ENCODE results near the gene KCNQ5. TPM values are rescaled to one million over a fixed set of nuclear protein-coding genes. Genes with fewer than 3 reads are reported as not detected.

KCNQ5 gene
- total RNA-seq, 1 donor from 2014 or later = not detected

DNA sequence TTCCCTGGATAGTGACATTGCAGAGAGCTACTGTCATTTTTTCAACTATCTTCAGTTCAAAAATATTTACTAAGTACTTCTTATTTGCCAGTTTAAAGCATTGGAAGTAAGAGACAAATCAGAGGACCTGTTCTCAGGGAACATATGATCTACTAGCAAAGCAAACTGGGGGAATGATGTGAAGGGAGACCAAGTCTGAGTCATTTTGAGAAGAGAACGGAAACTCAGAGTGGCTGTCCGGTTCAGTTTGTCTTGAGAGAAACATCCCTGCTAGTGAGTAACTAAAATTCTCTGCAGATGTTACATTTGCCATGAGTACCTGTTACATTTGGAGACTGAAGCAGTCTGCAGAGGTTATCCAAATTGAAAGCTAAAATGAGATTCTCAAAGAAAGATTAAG lies 118.3 kb downstream of the KCNQ5 start:
- DNase-seq (ENCODE audit: low read depth in 2 of 2) = no peak

DNA sequence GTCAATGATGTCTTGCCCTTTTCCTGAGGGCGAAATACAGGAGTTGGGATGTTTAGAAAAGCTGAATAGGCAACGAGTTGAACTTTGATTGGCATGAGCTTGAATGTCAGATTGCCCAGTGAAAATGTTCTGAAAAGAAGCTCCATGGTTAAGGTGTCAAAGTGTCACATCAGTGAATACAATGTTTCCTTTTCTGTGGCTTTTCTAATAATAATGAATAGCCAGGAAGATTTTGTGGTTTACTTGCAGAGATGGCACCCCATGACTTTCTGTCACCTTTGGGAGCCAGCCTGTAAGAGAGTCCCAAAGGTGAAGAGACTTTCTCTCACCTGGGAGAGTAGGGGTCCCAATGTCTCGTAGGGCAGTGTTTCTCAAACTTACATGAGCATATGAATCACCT lies 119.2 kb downstream of the KCNQ5 start:
- DNase-seq (ENCODE audit: low read depth in 2 of 2) = no peak

DNA sequence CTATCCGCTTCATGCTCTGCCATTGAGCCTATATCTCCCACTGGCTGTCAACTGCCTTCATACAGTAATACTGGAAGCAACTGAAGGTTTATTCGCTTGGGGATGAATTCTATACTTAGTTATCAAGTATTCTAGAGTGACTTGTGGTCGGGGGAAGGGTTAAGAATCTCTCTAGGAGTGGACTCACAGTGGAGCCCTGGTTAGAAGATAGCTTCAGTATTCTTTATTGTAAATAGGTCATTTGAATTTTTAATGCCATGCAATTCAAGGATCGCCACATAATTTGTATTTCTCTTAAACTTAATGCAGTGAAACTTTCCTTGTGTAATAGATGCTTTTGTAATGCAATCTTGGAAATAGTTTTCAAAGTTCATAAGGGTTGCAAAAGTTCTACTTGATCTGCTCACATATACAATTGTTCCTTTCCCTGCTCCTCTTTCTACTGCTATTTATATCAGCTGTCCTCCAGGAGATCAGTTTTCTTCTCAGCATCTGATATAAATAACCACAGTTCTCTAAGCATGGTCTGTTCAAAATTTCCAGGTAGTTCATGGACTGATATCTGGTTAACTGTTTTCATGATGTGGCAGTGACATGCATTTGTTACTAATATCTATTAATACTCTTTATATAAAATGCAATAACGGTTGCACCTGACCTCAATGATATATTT lies 120.3 kb downstream of the KCNQ5 start:
- DNase-seq (ENCODE audit: low read depth in 2 of 2) = no peak

DNA sequence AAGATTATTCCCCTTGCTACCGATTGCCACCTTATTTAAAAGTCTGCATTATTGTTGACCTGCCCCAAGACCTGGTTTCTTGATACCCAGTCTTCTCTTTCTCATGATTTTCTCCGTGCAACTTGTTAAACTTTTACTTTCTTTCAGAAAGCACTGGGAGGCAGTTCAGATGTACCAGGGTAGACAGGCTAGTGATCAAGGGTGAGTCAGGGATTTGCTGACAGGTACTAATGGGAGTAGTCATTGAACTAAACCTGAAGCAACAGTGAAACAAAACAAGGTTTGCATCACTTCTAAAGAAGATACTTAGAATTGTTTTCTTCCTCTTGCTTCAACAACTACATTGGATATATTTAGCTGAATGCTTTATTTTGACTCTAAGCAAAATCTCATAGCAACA lies 124.4 kb downstream of the KCNQ5 start:
- no peak for DNase-seq (ENCODE audit: low read depth in 2 of 2)

DNA sequence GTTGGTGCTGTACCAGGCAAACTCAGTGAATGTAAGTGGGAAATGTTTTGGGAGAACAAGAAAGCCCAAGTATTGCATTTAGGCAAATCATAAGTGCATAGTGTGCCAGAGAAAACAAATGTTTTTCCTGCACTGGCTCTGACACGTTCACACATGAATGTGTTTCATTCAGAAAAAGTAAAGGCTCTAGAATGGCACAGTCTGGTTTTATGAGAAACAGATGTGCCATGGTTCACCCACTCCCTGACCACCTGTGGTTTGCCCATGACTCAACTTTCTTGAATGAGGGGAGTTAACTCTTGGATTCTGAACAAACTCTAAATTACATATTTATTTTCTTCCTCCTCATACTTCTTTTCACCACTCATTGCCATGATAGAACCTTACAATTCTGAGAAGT lies 126.9 kb downstream of the KCNQ5 start:
- DNase-seq (ENCODE audit: low read depth in 2 of 2) = peak in 1 of 2 donors; percentile 16

DNA sequence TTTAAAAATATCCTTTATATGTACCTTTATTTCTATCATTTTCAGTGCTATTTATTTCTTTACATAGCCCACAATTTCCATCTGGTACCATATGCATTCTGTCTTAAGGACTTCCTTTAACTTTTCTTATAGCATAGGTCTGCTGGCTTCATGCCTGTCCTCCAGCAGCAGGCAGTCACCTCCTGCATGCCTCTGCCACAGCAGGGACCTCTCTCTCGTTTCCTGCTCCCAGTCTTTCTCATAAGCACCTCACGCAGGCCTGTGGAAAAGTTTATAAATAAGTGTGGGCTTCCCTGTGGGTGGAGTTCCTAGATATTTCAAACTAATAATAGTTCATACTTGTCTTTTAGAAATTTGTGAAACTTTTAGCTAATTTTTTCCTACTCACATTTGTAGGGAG lies 133.9 kb downstream of the KCNQ5 start:
- DNase-seq (ENCODE audit: low read depth in 2 of 2) = no peak

DNA sequence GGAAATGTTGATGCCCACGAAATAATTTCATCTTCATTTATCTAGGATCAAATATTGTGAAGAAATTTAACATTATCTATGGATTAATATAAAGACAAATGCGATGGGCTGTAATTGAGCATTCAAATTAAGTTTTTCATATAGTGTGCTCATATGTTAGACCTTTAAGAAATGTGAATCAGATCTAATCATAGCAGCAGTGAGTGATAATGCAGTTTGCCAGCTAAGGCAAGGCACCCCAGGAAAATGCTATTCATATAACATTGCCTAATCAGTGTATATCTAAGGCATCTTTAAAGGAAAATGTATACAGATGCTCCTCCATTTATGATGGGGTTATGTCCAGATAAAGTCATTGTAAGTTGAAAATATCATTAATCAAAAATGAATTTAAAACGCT lies 135.2 kb downstream of the KCNQ5 start:
- no peak for DNase-seq (ENCODE audit: low read depth in 2 of 2)

DNA sequence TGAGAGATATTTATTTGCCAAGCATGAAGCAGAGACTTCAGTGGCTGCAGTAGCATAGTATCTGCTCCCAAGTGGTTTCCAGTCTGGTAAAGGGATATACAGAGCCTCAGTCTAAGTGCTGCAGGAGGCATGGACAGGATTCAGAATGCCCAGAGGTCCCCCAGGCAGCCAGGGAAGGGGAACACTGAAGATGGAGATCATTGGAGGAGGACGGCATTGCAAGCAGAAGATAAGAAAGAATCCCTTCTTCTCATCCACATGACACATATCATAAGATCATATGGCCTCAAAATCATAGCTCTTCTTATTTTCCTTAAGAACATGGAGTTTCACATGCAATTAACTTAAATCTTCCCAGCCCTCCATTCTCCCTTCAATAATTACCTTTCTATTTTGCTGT lies 136.1 kb downstream of the KCNQ5 start:
- DNase-seq (ENCODE audit: low read depth in 2 of 2) = no peak

DNA sequence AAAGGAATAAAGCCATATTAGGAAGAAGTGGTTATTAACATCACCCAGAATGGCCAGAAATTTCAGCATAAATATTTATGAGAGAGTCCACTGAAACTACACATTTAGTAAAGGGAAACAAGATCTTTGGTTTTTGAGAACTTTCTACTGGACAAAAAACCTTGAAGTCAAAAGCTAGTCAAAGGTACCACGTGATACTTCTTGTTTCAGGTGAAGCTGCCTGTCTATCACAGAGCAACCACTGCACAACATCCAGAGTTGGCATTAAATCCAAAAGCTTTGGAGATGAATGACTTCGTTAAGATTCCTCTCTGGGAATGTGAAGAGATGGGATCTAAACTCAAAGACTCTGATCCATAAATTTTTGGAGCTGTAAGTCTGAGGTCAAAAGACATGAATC lies 137.0 kb downstream of the KCNQ5 start:
- DNase-seq (ENCODE audit: low read depth in 2 of 2) = no peak

DNA sequence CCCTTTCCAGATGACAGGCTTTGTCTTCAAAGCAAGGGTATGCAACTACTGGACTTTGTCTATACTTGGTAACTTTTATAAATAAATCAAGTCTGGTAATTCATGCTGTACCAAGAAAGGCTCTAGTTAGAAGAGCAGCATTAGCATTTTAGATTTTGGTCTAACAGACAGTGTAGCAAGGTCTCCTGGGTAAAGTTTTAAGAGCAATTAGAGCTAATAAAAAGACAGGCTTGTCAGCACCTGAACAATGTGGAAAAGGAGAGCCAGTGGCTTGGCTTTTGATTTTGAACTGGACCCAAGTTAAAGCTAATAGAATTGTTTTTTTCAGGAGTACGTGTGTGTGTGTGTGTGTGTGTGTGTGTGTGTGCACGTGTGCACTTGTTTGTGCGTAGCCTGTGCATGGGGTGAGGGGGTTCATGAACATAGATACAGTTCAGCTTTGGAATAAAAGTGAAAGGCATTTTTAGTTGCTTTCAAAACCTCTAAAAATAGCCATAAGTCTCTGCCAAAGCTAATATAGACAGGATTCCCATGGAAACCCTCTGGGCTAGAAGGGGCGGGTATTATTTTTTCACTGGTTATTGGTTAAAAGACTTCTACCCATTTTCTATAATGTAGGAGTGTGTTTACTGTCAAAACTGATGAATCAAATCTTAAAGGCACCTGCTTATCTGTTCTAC lies 138.4 kb downstream of the KCNQ5 start:
- DNase-seq (ENCODE audit: low read depth in 2 of 2) = peak in 1 of 2 donors; percentile 90

DNA sequence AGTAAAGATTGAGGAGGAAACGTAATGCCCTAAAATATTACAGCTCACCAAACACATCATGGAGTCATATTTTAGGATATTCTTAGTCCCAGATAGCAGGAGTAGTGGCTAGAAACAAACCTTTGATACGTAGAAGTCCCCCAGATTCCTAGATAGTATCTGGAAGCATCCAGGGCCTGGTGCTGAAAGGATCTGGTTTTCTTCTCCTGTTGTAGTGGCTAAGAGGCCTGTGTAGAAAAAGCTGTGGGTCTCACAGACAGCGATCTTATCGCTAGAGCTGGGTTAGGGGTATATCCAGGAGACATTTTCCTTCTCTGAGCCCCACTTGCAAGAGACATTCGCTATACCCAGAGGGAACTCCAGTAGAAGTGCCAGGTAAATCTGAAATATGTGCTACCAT lies 139.9 kb downstream of the KCNQ5 start:
- no peak for DNase-seq (ENCODE audit: low read depth in 2 of 2)

DNA sequence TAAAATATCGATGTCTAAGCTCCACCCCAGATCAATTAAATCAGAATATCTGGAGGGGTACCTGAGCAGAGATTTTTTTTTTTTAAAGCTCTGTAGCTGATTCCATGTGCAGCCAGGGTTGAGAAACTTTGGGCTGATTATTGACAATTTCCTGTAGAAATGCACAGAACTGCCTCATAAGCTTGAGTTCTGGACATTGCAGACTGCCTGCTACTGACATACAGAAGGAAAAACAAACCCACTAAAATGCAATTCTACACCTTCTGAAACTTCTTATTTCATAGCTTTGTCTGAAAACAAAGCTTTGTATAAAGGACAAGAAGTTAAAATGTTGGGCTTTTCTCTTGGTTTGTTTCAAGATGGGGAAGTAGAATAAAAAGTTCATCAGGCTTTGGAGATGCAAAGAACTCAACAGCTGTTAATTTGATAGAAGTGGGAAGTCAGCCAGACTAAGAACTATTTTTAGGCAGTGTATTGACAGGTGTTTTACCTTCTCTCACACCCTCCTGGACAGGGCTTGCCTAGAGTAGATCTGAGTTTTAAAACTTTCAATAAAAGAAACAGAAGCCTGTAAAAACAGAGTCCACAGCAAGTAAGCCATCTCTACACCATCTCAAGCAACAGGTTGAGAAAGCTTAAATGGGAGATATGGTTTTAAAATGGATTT lies 147.7 kb downstream of the KCNQ5 start:
- DNase-seq (ENCODE audit: low read depth in 2 of 2) = no peak

DNA sequence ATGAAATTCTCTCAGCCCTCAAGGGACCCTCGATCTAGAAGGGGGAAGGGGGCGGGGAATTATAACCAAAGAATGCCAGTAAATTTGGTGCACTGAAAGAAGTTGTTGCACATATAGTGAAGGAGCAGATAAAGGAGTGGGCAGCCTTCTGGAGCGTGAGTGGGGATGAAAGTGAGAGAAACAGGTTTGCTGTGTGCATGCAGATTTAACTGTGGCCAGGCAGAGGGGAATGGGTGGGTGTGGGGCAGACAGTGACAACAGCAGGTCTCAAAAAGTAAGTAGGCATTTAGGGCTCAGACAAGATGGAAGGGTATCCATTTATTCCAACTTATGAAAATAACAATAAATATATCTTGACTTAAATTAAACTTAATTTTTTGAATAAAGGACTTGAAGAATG lies 149.1 kb downstream of the KCNQ5 start:
- no peak for DNase-seq (ENCODE audit: low read depth in 2 of 2)

DNA sequence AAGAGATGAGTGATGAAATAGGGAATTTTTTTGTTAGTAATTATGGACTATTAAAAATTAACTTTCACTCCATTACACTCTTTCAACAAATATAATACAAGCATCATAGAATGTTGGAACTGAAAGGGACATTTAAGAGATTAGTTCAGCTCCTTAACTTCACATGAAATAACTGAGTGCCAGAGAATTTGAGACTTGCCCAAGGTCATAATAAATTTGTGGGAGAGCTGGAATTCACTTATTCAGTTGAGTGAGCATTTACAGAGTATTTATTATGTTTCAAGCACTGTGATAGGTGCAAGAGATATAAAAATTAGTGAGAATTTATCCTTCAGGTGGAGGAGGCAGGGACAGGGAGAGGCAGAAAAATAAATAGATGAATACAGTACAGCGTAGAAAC lies 154.6 kb downstream of the KCNQ5 start:
- DNase-seq (ENCODE audit: low read depth in 2 of 2) = no peak

DNA sequence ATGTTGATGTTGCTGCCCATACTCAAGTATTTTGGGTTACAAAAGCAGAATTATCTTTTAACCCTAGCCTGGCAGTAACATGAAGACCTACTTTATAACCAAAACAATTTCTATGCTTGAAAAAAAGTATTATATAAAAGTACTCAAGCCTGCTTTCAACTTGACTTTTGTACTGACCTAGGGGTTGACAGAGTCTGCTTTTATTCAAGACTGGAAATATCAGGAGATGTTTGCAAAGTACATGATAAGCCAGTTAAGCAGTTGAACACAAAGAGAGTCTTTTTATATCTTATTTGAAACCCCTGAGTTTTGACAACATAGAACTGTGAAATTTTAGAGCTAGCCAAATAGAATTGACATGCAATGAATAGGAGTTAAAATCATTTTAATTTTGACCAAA lies 159.8 kb downstream of the KCNQ5 start:
- DNase-seq (ENCODE audit: low read depth in 2 of 2) = no peak

DNA sequence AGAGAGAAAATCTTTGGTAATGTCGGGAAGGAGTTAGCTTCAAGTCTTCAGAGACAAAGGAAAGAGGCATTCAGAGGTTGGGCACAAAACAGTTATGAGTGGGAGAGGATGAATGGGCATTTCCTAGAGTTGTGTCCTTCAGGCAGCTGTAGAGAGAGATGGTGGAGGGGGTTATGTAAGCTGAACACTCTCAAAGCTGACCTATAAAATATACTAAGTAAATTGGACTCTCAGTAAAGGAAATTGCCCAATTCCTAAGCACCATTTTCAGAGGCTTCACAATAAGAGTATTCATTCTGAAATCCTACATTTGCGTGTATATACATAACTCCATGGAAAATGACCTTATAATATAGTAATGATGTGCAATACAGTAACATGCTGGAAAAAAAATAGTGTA lies 161.2 kb downstream of the KCNQ5 start:
- no peak for DNase-seq (ENCODE audit: low read depth in 2 of 2)

DNA sequence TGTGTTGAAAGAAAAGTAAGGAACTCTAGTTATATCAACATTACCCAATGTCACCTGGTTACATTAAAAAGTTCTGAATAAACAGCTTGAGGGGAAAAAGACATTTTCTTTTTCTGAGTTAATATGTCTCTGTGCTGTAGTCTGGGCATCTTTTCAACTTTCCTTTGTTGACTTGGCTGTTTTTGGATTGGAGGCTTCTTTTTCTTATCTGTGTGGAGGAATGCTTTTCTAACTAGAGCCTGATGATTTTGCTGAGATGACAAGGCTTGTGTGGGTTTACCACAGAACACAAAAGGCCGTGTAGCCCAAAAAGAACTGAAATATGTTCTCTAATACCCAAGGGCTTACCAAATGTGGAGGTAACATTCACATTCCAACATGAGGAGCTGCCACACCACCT lies 161.8 kb downstream of the KCNQ5 start:
- DNase-seq (ENCODE audit: low read depth in 2 of 2) = no peak

DNA sequence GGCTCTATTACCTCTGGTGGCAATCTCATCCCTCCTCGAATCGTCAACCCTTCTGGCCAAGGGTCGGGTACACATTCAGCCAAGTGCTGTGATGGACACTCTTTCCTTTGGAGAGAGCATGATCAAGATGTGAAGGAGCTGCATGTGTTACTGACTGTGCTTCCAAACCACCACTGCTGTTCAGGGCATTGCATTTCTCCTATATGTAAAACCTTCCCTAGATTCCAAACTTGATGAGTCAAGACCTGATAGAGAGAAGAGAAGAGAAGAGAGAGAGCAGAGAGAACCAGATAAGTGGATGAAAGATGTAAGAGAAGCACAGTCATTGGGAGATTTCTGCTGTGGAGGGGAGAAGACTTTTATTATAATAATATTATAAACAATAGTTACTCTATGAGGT lies 162.2 kb downstream of the KCNQ5 start:
- no peak for DNase-seq (ENCODE audit: low read depth in 2 of 2)

DNA sequence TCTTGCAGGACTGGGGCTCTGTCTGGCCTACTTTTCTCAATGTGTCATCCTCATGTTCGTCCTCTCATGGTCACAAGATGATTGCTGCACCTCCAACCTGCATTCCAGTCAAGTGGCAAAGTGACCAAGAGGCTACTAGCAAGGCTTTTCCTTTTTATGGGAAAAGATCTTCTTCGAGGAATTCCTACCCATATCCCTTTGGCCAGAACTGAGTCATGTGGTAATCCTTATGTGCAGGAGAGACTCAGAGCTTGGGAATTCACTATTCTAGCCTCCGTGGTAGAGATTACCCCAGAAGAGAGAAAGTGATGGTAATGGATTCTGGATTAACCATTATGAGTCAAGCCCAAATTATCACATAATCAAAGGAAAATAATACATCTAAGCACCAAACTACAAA lies 162.7 kb downstream of the KCNQ5 start:
- no peak for DNase-seq (ENCODE audit: low read depth in 2 of 2)

DNA sequence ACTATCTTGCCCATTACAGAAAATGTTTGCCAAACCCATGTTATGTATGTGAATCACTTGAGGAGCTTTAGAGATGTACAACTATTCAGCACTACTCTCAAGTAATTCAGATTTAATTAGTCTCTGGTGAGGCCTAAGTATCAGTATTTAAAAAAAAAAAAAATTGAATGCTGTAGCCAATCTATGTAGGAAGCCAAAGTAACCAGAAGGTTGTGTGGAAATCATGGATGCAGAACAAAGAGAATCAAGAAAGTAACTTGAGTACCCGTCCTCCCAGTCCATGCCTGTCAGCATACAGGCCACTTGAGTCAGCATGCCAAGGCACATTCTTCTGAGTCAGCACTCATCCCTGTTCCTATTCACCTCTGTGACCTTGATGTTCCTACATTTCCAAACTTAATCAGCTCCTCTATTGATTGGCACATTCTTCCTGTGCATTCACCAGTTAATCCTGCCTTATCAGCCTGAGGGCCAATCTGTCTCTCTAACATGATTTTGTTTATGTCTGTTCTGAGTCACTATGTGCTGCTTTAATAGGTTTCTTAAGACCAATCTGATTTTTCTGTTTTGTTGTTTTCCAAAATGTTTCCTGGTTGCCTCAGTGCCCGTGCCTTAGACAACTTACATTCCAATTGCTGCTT lies 165.6 kb downstream of the KCNQ5 start:
- DNase-seq (ENCODE audit: low read depth in 2 of 2) = no peak

DNA sequence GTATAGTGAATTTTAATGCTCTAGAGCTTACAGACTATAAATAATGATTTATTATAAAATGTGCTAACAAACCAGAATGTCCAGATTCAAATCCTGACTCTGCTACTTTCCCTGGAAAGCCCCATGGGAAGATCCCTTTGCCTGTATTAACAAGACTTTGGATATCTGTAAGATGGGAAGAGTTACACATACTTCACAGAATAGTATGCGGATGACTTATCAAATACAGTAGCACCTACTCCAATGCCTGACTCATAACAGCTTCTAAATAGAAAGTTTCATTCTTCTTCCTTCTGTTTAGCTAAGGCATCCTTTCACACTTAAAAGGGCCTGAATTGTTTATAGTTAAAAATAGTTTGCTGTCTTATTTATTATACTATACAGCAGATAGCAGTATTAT lies 166.3 kb downstream of the KCNQ5 start:
- no peak for DNase-seq (ENCODE audit: low read depth in 2 of 2)

DNA sequence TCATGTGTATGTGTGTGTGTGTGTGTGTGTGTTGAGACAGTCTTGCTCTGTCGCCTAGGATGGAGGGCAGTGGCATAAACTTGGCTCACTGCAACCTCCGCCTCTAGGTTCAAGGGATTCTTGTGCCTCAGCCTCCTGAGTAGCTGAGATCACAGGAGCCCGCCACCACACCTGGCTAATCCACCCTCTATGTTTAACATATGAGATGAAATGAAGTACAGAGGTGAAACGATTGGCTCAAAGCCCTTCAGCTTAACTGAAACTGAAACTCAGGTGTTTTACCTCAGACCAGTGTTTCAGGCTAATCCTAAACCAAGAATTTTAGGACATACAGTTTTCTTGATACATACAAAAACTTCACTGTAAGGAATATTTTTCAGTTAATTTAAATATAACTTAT lies 167.3 kb downstream of the KCNQ5 start:
- no peak for DNase-seq (ENCODE audit: low read depth in 2 of 2)

DNA sequence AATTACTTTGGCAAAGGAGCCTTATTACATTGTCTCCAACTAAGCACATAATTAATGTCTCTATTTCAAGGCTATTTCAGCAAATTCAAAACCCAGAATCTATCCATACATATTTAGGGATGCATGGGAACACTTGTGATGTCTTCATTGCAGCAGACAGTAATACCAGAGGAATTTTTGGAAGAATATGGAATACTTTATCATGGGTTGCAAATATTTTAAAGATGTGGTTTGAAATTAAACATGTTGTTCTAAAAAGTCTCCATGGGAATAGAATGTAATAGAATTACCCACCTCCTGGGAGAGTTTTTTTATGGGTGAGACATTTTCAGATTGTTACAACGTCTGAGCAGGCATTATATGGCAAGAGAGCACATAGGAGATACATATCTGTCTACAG lies 170.8 kb downstream of the KCNQ5 start:
- DNase-seq (ENCODE audit: low read depth in 2 of 2) = no peak
